HEK293 (cell line): Measurements from ENCODE around the gene PAPLN.

Source experiments
- CTCF ChIA-PET: fragments of 350-600 bp; formaldehyde crosslinking; extraction: SDS; loops from one replicate; lab custom pipeline; 2021; ENCODE audit warnings: antibody characterized with exemption; lab: Yijun Ruan, JAX
- POLR2A ChIA-PET: fragments of 300-600 bp; formaldehyde crosslinking; extraction: SDS; loops from one replicate; lab custom pipeline; 2020; ENCODE audit warnings: antibody characterized with exemption, inconsistent platforms; lab: Yijun Ruan, JAX
- H3K27ac ChIP-seq: fragments of 200-500 bp; sonication (Bioruptor generic); 2 replicates; pipeline ENCODE4 v1.5.1; 2014; ENCODE audit warnings: low read depth, low read length, control low read depth, inconsistent platforms; ENCODE audit errors: extremely low read depth
- H3K36me3 ChIP-seq, 2 experiments: fragments of 200-500 bp in 1 of 2; sonication (Bioruptor generic) in 1 of 2; 1 replicate in 1 of 2; 2 replicates in 1 of 2; pipeline ENCODE4 v1.5.1; 2014 to 2017; ENCODE audit warnings: inconsistent platforms in 2 of 2, low read length in 2 of 2; ENCODE audit not compliant: control insufficient read depth in 2 of 2, insufficient read depth in 1 of 2
- H3K4me1 ChIP-seq: fragments of 200-500 bp; sonication (Bioruptor generic); 2 replicates; pipeline ENCODE4 v1.5.1; 2014; ENCODE audit warnings: mild to moderate bottlenecking, low read length, inconsistent platforms; ENCODE audit not compliant: control insufficient read depth, insufficient read depth
- H3K4me3 ChIP-seq: 2 replicates; pipeline ENCODE4 v1.5.1; 2011; ENCODE audit warnings: low read depth, mild to moderate bottlenecking, control low read depth, low read length, moderate library complexity
- H3K9me3 ChIP-seq: fragments of 200-500 bp; sonication (Bioruptor generic); 2 replicates; pipeline ENCODE4 v1.5.1; 2014; ENCODE audit warnings: low read depth, low read length, inconsistent platforms; ENCODE audit not compliant: control insufficient read depth, insufficient read depth
- AEBP2 ChIP-seq: fragments of 450-650 bp; formaldehyde crosslinking; IDR thresholded peaks from 2 replicates; pipeline ENCODE4 v1.5.1; 2016; ENCODE audit warnings: missing biosample characterization, missing genetic modification characterization, borderline replicate concordance
- CTCF ChIP-seq: fragments of 450-650 bp; formaldehyde crosslinking; IDR thresholded peaks from 2 replicates; pipeline ENCODE4 v1.5.1; 2016; ENCODE audit warnings: missing biosample characterization, missing genetic modification characterization
- GLIS1 ChIP-seq: fragments of 450-650 bp; formaldehyde crosslinking; IDR thresholded peaks from 2 replicates; pipeline ENCODE4 v1.5.1; 2016; ENCODE audit warnings: missing biosample characterization, missing genetic modification characterization
- MEIS1 ChIP-seq: sonication (generic); formaldehyde crosslinking; IDR thresholded peaks from 2 replicates; pipeline ENCODE4 v1.8.1; 2022; ENCODE audit warnings: missing genetic modification reagents, mild to moderate bottlenecking, borderline replicate concordance
- ZBTB6 ChIP-seq: fragments of 450-650 bp; formaldehyde crosslinking; IDR thresholded peaks from 2 replicates; pipeline ENCODE4 v1.5.1; 2017; ENCODE audit warnings: missing biosample characterization, missing genetic modification characterization
- ZNF133 ChIP-seq: fragments of 450-650 bp; formaldehyde crosslinking; IDR thresholded peaks from 2 replicates; pipeline ENCODE4 v1.5.1; 2016; ENCODE audit warnings: missing biosample characterization, missing genetic modification characterization
- ZNF146 ChIP-seq: fragments of 450-650 bp; formaldehyde crosslinking; IDR thresholded peaks from 2 replicates; pipeline ENCODE4 v1.5.1; 2016; ENCODE audit warnings: missing biosample characterization, missing genetic modification characterization
- ZNF214 ChIP-seq: fragments of 450-650 bp; formaldehyde crosslinking; IDR thresholded peaks from 2 replicates; pipeline ENCODE4 v1.5.1; 2017; ENCODE audit warnings: missing biosample characterization, mild to moderate bottlenecking, missing genetic modification characterization, borderline replicate concordance
- ZNF266 ChIP-seq: fragments of 450-650 bp; formaldehyde crosslinking; IDR thresholded peaks from 2 replicates; pipeline ENCODE4 v1.5.1; 2016; ENCODE audit warnings: missing biosample characterization, missing genetic modification characterization, low read depth
- ZNF335 ChIP-seq: fragments of 450-650 bp; formaldehyde crosslinking; conservative IDR thresholded peaks from 2 replicates; pipeline ENCODE4 v1.5.1; 2016; ENCODE audit warnings: missing biosample characterization, missing genetic modification characterization
- ZNF391 ChIP-seq: fragments of 450-650 bp; formaldehyde crosslinking; IDR thresholded peaks from 2 replicates; pipeline ENCODE4 v1.5.1; 2016; ENCODE audit warnings: low read depth, missing biosample characterization, missing genetic modification characterization, borderline replicate concordance
- ZNF416 ChIP-seq: fragments of 450-650 bp; formaldehyde crosslinking; IDR thresholded peaks from 2 replicates; pipeline ENCODE4 v1.5.1; 2016; ENCODE audit warnings: missing biosample characterization, missing genetic modification characterization
- ZNF768 ChIP-seq: fragments of 450-650 bp; formaldehyde crosslinking; IDR thresholded peaks from 2 replicates; pipeline ENCODE4 v1.5.1; 2018; ENCODE audit warnings: missing biosample characterization, mild to moderate bottlenecking, missing genetic modification characterization
- ZNF791 ChIP-seq: fragments of 450-650 bp; formaldehyde crosslinking; IDR thresholded peaks from 2 replicates; pipeline ENCODE4 v1.5.1; 2016; ENCODE audit warnings: missing biosample characterization, missing genetic modification characterization
- ZXDB ChIP-seq: fragments of 450-650 bp; formaldehyde crosslinking; IDR thresholded peaks from 2 replicates; pipeline ENCODE4 v1.5.1; 2016; ENCODE audit warnings: missing biosample characterization, missing genetic modification characterization
- TF ChIP-seq, protein P1 (sequence below): fragments of 450-650 bp; formaldehyde crosslinking; IDR thresholded peaks from 2 replicates; pipeline ENCODE4 v1.5.1; 2016; ENCODE audit warnings: missing biosample characterization, missing genetic modification characterization
- TF ChIP-seq, protein P2 (sequence below): fragments of 450-650 bp; formaldehyde crosslinking; IDR thresholded peaks from 2 replicates; pipeline ENCODE4 v1.5.1; 2016; ENCODE audit warnings: missing biosample characterization, missing genetic modification characterization
- TF ChIP-seq, protein P3 (sequence below): fragments of 450-650 bp; formaldehyde crosslinking; optimal IDR thresholded peaks from 2 replicates; pipeline ENCODE3; 2016; ENCODE audit warnings: missing biosample characterization, mild to moderate bottlenecking, missing genetic modification characterization
- TF ChIP-seq, protein P4 (sequence below): fragments of 450-650 bp; formaldehyde crosslinking; IDR thresholded peaks from 2 replicates; pipeline ENCODE4 v1.5.1; 2016; ENCODE audit warnings: missing biosample characterization, missing genetic modification characterization
- TF ChIP-seq, protein P5 (sequence below): fragments of 450-650 bp; formaldehyde crosslinking; IDR thresholded peaks from 2 replicates; pipeline ENCODE4 v1.5.1; 2016; ENCODE audit warnings: missing biosample characterization, missing genetic modification characterization

Gene PAPLN

DNA sequence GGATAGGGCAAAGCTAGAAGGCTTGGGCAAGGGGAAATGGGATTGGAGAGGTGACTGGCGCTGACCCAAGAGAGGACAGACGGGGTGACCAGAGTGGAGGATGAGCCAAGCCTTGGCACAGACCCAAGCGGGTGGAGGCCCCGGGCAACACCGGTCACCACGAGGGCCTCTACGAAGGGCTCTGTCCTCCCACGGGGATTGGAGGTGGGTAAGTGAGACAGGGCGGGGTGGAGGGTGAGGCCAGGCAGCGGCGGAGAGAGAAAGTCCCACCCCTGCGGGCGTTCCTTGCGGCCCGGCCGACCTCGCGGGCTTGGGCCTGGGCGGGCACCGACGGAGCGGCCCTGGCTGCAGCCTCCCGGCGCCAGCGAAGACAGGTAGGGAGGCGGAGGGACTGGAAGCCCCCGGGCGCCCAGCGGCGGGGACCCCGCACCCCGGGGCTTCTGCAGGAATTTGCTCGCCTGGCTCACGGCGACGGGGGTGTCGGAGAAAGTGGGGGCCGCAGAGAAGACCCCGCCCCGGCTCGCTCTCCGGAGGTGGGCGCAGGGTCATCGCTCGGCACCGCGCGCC, at the start of gene PAPLN (continued):
- TF ChIP-seq ZNF416 (tag by site-specific recombination) = no peak
- TF ChIP-seq, protein P1, sequence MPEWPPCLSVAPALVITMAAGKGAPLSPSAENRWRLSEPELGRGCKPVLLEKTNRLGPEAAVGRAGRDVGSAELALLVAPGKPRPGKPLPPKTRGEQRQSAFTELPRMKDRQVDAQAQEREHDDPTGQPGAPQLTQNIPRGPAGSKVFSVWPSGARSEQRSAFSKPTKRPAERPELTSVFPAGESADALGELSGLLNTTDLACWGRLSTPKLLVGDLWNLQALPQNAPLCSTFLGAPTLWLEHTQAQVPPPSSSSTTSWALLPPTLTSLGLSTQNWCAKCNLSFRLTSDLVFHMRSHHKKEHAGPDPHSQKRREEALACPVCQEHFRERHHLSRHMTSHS = no peak
- TF ChIP-seq ZNF335 (tag by site-specific recombination) = peak; percentile 59
- TF ChIP-seq ZNF214 (tag by site-specific recombination) = no peak
- TF ChIP-seq, protein P2, sequence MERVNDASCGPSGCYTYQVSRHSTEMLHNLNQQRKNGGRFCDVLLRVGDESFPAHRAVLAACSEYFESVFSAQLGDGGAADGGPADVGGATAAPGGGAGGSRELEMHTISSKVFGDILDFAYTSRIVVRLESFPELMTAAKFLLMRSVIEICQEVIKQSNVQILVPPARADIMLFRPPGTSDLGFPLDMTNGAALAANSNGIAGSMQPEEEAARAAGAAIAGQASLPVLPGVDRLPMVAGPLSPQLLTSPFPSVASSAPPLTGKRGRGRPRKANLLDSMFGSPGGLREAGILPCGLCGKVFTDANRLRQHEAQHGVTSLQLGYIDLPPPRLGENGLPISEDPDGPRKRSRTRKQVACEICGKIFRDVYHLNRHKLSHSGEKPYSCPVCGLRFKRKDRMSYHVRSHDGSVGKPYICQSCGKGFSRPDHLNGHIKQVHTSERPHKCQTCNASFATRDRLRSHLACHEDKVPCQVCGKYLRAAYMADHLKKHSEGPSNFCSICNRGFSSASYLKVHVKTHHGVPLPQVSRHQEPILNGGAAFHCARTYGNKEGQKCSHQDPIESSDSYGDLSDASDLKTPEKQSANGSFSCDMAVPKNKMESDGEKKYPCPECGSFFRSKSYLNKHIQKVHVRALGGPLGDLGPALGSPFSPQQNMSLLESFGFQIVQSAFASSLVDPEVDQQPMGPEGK (tag by site-specific recombination) = peak; percentile 67
- TF ChIP-seq, protein P3, sequence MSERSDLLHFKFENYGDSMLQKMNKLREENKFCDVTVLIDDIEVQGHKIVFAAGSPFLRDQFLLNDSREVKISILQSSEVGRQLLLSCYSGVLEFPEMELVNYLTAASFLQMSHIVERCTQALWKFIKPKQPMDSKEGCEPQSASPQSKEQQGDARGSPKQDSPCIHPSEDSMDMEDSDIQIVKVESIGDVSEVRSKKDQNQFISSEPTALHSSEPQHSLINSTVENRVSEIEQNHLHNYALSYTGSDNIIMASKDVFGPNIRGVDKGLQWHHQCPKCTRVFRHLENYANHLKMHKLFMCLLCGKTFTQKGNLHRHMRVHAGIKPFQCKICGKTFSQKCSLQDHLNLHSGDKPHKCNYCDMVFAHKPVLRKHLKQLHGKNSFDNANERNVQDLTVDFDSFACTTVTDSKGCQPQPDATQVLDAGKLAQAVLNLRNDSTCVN (tag by site-specific recombination) = no peak
- TF ChIP-seq ZNF391 (tag by site-specific recombination) = 0 out of 2 replicates have a peak, but pooled peaks have one; percentile 21
- no peak for TF ChIP-seq CTCF (tag by site-specific recombination)

GRCh38 chr14:73188501-73188911, 48.8 kb upstream of the PAPLN start:
- Histone ChIP-seq H3K4me1 (no peaks in the 10 kb centered on the region), H3K4me3 (no peak overlapping the region)
- POLR2A ChIA-PET = no interaction called here
- TF ChIP-seq, protein P4, sequence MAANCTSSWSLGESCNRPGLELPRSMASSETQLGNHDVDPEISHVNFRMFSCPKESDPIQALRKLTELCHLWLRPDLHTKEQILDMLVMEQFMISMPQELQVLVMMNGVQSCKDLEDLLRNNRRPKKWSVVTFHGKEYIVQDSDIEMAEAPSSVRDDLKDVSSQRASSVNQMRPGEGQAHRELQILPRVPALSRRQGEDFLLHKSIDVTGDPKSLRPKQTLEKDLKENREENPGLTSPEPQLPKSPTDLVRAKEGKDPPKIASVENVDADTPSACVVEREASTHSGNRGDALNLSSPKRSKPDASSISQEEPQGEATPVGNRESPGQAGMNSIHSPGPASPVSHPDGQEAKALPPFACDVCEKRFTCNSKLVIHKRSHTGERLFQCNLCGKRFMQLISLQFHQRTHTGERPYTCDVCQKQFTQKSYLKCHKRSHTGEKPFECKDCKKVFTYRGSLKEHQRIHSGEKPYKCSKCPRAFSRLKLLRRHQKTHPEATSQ (tag by site-specific recombination) = no peak
- TF ChIP-seq GLIS1 (tag by site-specific recombination) = peak; percentile 80
- TF ChIP-seq, all 188 proteins: peak for 1
- peaks cover 28 to 43% of the 10 kb centered on the region in 2 experiments for H3K36me3 ChIP-seq
- CTCF ChIA-PET = interaction anchor here (1.0 kb wide), 1 partner anchor 78 kb away, joined by 3 read pairs; no protein-coding TSS in a partner anchor
- no peaks in the 10 kb centered on the region for H3K9me3 ChIP-seq
- H3K27ac ChIP-seq = no peak overlapping the region

- CTCF ChIA-PET = interaction anchor here (0.5 kb wide), 1 partner anchor 282 kb away, joined by 5 read pairs; no protein-coding TSS in a partner anchor
- Histone ChIP-seq H3K4me3 (no peak overlapping the region), H3K27ac (no peak overlapping the region), H3K4me1 (no peaks in the 10 kb centered on the region), H3K9me3 (no peaks in the 10 kb centered on the region), H3K36me3 (peaks cover 38 to 54% of the 10 kb centered on the region in 2 experiments)
- POLR2A ChIA-PET = no interaction called here
- no peak for TF ChIP-seq ZNF146 (tag by site-specific recombination)
- TF ChIP-seq MEIS1 (CRISPR knock-in tag) = no peak
- TF ChIP-seq, protein P5, sequence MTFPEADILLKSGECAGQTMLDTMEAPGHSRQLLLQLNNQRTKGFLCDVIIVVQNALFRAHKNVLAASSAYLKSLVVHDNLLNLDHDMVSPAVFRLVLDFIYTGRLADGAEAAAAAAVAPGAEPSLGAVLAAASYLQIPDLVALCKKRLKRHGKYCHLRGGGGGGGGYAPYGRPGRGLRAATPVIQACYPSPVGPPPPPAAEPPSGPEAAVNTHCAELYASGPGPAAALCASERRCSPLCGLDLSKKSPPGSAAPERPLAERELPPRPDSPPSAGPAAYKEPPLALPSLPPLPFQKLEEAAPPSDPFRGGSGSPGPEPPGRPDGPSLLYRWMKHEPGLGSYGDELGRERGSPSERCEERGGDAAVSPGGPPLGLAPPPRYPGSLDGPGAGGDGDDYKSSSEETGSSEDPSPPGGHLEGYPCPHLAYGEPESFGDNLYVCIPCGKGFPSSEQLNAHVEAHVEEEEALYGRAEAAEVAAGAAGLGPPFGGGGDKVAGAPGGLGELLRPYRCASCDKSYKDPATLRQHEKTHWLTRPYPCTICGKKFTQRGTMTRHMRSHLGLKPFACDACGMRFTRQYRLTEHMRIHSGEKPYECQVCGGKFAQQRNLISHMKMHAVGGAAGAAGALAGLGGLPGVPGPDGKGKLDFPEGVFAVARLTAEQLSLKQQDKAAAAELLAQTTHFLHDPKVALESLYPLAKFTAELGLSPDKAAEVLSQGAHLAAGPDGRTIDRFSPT = no peak
- no peak for TF ChIP-seq ZXDB
- no peak for TF ChIP-seq ZNF768
- no peak for TF ChIP-seq ZBTB6 (tag by site-specific recombination)
- no peak for TF ChIP-seq ZNF133 (tag by site-specific recombination)
- no peak for TF ChIP-seq ZNF791 (tag by site-specific recombination)
- TF ChIP-seq AEBP2 (tag by site-specific recombination) = no peak
- no peak for TF ChIP-seq ZNF266
Measured at GRCh38 chr14:73189651-73190050, 47.7 kb upstream of the PAPLN start.
